Epithelial cell of esophagus (primary cell): ENCODE measurements around the gene NAPSA.

Source experiments
- DNase-seq: peaks from one replicate; pipeline ENCODE4 v3.0.0; 2010; ENCODE audit warnings: low read depth
- H3K4me3 ChIP-seq: 2 replicates; pipeline ENCODE4 v1.5.1; 2011; ENCODE audit warnings: mild to moderate bottlenecking, low read length, control low read depth
- TF ChIP-seq, protein P1 (sequence below): IDR thresholded peaks from 2 replicates; pipeline ENCODE4 v1.5.1; 2011; ENCODE audit warnings: low read depth, mild to moderate bottlenecking, low read length, control low read depth, inconsistent platforms; ENCODE audit not compliant: insufficient read depth; ENCODE audit errors: missing control alignments

The NAPSA gene

DNA sequence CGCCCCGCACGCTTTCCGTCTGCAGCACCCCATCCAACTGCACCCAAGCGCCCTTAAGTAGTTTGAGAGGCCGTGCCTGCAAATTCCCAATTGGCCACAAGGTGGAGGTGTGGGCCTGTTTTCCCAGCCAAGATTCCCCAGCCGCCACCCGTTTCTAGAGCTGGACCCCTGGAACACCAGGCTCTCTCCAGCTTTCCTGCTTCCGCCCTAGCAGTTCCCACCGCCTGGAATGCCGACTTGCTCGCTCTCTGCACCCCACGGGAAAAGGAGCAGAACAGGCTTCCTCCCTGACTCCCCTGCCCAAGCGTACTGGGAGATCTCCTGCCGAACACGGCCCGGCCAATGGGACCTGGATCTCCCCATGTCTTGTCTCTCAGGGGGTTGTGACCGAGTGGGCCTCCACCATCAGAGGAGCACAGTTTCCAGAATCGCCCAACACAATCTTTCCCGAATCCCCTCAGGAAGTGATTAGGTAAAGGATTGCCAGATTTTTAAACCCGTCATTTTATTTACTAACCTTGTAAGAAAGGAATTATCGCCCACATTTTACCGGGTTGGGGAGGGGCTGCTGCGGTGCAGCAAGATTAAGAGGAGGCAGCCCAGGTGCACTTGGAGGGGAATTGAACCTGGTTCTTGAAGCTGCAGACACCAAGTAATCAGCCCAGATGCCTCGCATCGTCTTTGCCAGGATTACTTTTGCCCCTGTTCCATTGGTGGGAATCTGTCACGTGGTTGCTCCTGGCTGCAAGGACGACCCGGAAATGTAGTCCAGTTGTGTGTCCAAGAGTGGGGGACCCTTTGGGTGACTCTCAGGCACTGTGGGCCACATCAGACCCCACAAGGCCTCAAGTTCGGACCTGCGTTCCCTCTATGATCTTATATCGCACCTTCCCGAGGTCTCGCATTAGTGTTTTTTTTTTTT is 3.5 kb upstream of the NAPSA start:
- TF ChIP-seq, protein P1, sequence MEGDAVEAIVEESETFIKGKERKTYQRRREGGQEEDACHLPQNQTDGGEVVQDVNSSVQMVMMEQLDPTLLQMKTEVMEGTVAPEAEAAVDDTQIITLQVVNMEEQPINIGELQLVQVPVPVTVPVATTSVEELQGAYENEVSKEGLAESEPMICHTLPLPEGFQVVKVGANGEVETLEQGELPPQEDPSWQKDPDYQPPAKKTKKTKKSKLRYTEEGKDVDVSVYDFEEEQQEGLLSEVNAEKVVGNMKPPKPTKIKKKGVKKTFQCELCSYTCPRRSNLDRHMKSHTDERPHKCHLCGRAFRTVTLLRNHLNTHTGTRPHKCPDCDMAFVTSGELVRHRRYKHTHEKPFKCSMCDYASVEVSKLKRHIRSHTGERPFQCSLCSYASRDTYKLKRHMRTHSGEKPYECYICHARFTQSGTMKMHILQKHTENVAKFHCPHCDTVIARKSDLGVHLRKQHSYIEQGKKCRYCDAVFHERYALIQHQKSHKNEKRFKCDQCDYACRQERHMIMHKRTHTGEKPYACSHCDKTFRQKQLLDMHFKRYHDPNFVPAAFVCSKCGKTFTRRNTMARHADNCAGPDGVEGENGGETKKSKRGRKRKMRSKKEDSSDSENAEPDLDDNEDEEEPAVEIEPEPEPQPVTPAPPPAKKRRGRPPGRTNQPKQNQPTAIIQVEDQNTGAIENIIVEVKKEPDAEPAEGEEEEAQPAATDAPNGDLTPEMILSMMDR: peak; percentile 78
- peak overlapping the region; percentile 78 for H3K4me3 ChIP-seq
- peak; percentile 78 for DNase-seq

DNA sequence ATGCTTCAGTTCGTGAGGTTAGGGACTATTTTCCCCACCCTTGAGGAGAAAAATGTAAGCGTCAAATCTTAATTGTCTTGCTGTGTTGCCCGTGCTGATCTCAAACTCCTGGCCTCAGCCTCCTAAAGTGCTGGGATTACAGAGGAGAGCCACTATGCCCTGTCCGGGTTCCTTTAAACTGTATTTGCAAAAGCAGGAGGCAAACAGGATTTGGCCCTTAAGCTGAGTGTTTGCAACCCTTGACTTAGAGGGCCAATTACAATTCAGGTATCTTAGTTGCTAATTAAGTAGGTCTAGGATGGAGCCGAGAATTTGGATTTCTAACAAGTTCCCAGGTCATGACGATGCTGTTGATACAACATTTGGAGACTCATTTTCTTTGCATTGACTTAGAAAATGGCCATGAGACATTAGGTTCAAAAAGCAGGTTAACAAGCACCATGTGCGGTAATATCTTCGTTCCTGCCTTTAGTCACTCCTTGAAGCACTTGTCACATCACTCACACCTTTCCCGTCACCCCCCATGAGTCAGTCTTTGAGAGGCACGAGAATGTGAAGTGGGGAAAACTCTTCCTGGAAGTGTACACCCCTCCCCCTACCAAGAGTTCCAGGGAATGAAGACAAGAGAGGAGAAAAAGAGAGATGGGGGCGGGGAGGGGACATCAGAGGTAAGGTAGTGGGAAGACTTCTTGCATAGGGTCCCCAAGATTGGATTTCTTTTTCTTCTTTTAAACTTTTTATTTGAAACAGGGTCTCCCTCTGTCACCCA is 2.6 kb downstream of the NAPSA start:
- no peak overlapping the region for H3K4me3 ChIP-seq
- DNase-seq: peak; percentile 30
- TF ChIP-seq, protein P1: no peak

DNA sequence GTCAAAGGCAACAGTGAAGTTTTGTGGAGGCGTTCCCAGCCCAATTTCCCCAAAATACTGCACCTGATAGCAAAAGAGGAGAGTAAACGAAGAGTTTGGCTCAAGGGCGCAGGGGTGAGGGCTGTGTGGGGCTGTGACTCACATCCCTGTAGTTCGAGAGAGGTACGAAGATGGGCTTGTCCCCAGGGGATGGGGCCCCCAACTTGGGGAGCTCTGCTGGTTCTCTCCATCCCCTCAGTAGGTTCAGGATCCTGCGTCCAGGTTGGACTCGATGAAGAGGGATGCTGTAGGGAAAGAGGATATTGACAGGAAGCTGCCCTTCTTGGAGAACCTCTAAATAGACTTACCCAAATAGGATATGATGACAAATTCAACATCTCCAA is 3.4 kb downstream of the NAPSA start:
- H3K4me3 ChIP-seq: no peak overlapping the region
- TF ChIP-seq, protein P1: no peak
- DNase-seq: no peak

DNA sequence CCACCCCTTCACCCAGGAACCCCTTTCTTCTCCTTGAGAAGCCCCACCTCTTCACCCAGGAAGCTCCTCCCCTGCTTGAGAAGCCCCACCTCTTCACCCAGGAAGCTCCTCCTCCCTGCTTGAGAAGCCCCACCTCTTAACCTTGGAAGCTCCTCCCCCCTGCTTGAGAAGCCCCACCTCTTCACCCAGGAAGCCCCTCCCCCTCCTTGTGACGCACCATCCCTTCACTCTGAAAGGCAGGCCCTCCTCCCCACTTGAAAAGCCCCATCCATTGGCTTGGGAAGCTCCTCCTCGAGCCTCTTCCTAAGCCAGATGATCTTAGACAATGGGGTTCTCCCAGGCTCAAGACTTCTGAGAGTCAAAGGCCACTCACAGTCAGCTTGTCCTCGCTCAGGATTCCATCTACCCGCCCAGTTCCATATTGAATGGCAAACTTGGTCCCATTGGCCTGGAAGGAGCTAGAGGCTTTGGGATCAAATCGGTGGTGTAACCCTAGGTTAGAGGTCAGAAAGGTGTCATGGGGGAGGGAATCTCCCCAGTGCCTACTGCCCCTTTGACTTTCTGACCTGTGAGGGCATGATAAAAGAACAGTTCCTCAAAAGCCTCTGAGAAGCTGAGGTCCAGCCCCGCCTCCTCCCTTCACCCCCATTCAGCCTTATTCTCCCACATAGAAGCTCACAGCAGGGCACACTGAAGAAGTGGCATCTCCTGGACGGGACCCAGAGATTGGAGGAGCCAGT is 4.0 kb downstream of the NAPSA start:
- no peak for DNase-seq

DNA sequence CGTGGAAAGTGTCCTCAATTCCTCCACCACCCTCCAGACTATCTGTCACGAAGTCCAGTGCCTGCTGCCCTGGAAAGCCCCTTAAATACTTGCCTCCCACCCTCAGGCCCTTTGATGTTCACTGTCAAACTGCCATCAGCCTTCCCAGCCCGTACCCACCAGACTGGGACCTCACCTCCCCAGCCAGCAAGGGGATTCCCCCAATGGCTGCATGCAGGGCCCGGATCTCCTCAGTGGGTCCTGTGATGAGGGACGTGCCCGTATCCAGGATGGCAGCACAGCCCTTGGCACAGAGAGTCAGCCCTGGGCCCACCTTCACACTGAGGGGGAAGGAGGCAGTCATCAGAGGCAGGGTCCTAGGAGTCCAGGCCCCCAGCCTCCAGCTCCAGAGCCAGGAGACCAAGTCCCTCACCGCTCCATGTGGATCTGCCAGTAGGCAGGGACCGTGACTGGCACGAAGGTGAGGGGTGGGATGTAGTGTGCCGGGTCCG is 6.1 kb downstream of the NAPSA start:
- TF ChIP-seq, protein P1: no peak
- no peak for DNase-seq
- no peak overlapping the region for H3K4me3 ChIP-seq

More for the DNA sequence above, 4.0 kb downstream of the NAPSA start:
- no peak overlapping the region for H3K4me3 ChIP-seq
- TF ChIP-seq, protein P1: no peak

DNA sequence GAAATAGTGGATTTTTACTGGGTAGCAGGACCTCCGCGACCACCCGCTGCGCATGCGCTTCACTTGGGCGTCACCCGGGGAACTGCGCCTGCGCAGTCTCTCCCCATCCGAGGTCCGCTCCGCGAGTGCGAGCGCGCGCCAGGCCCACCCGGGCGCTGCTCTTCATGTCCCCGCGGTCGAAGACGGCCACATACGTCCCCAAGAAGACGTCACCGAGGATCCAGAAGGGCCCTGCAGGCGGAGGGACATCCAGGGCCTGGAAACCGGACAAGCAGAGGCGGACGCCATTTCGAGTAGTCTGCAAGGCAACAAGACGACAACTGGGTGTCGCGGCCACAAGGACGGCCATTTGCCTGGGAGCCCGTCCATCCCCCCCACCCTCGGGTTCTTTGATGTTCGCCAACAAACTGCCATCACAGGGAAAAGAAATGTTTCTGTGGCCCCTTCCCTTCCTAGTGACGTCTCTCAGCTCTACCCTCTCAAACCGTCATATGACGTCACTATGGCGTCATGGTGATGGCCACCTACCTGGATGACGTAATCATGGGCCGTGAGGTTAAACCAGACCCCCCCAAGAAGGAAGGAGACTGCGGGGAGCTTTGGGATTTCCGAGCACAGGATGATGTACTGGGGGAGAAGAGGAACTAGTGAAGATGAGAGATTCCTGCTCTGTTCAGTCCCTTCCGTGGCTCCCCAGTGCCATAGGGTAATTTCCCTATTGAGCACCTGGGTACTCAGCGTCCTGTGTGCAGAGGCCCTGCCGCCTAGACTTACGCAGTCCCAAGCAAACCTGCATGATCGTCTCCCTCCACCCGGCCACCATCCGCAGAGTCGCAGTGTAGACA is 6.7 kb downstream of the NAPSA start:
- DNase-seq: no peak
- peak overlapping the region; percentile 37 for H3K4me3 ChIP-seq
- TF ChIP-seq, protein P1: no peak
